Suppressor macrophage treated with lipopolysaccharide for 1 hour (primary cell): Measurements from ENCODE around the gene BRDT.
"Not testable (repeated sequence)": the region's sequence is repeated elsewhere in the genome, so short reads cannot be mapped to it uniquely, and the experiment has no call there.

Experiments used
- DNase-seq, 3 donors: peaks; one replicate each; pipeline ENCODE4 v3.0.0-alpha.2; 2020 to 2022

Gene BRDT

GRCh38 chr1:91997607-91998195 lies 48.5 kb downstream of the BRDT start:
- DNase-seq = peak; percentile 66 to 75 (median 67)

- no peak for DNase-seq
These were observed 54.9 kb downstream of the BRDT start for GRCh38 chr1:92004129-92004528.

- no peak for DNase-seq
These were observed 64.7 kb downstream of the BRDT start for GRCh38 chr1:92013923-92014322.

- DNase-seq = no peak
These were observed 67.6 kb downstream of the BRDT start for GRCh38 chr1:92016720-92017316.

- no peak for DNase-seq
These were observed 68.5 kb downstream of the BRDT start for GRCh38 chr1:92017656-92018055.

GRCh38 chr1:92026042-92026441 lies 76.8 kb downstream of the BRDT start:
- not testable (repeated sequence) for DNase-seq

GRCh38 chr1:92026806-92027205 lies 77.6 kb downstream of the BRDT start:
- DNase-seq = no peak

GRCh38 chr1:92029241-92029922 lies 80.2 kb downstream of the BRDT start:
- DNase-seq = no peak

- peak in 2 of 3 donors; percentile 7 to 11 for DNase-seq
These were observed 81.5 kb downstream of the BRDT start for GRCh38 chr1:92030656-92031107.

GRCh38 chr1:92031281-92032110 lies 82.3 kb downstream of the BRDT start:
- DNase-seq = no peak

GRCh38 chr1:92037400-92037799 lies 88.2 kb downstream of the BRDT start:
- no peak for DNase-seq

- DNase-seq = no peak
These were observed 89.6 kb downstream of the BRDT start for GRCh38 chr1:92038695-92039346.

- DNase-seq = no peak
These were observed 91.8 kb downstream of the BRDT start for GRCh38 chr1:92040971-92041370.

- no peak for DNase-seq
These were observed 94.4 kb downstream of the BRDT start for GRCh38 chr1:92043621-92044020.

- DNase-seq = no peak
These were observed 96.7 kb downstream of the BRDT start for GRCh38 chr1:92045766-92046495.

GRCh38 chr1:92051948-92052347 lies 102.7 kb downstream of the BRDT start:
- no peak for DNase-seq
